ENCODE data around the gene MECP2. TPM values are rescaled to one million over a fixed set of nuclear protein-coding genes. Genes with fewer than 3 reads are reported as not detected.
"Not testable (repeated sequence)": the region's sequence is repeated elsewhere in the genome, so short reads cannot be mapped to it uniquely, and the experiment has no call there.

Gene MECP2
- total RNA-seq: 10 to 100 TPM; 36.8 to 71.2 (median 47.1) TPM

GRCh38 chrX:154097589-154098541 lies at the start of gene MECP2:
MECP2 (minus strand) TSS chrX:154097717.
- TF ChIP-seq, protein P1, sequence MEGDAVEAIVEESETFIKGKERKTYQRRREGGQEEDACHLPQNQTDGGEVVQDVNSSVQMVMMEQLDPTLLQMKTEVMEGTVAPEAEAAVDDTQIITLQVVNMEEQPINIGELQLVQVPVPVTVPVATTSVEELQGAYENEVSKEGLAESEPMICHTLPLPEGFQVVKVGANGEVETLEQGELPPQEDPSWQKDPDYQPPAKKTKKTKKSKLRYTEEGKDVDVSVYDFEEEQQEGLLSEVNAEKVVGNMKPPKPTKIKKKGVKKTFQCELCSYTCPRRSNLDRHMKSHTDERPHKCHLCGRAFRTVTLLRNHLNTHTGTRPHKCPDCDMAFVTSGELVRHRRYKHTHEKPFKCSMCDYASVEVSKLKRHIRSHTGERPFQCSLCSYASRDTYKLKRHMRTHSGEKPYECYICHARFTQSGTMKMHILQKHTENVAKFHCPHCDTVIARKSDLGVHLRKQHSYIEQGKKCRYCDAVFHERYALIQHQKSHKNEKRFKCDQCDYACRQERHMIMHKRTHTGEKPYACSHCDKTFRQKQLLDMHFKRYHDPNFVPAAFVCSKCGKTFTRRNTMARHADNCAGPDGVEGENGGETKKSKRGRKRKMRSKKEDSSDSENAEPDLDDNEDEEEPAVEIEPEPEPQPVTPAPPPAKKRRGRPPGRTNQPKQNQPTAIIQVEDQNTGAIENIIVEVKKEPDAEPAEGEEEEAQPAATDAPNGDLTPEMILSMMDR (IDR thresholded peaks at IDR 0.05; ENCODE audit: low read depth): no peak

DNA sequence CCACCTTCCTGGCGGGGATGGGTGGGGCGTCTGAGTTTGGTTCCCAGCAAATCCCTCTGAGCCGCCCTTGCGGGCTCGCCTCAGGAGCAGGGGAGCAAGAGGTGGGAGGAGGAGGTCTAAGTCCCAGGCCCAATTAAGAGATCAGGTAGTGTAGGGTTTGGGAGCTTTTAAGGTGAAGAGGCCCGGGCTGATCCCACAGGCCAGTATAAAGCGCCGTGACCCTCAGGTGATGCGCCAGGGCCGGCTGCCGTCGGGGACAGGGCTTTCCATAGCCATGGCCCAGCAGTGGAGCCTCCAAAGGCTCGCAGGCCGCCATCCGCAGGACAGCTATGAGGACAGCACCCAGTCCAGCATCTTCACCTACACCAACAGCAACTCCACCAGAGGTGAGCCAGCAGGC lies 46.5 kb upstream of the MECP2 start, which contains the start of gene OPN1LW:
Gene OPN1LW (plus strand): TSS at position 234 of the 400 bp plus-strand sequence. CDS start 41 bp downstream, at position 275.
- TF ChIP-seq, protein P1 (IDR thresholded peaks at IDR 0.05; ENCODE audit: low read depth): not testable (repeated sequence)

- TF ChIP-seq, protein P1 (IDR thresholded peaks at IDR 0.05; ENCODE audit: low read depth): no peak
Measured at GRCh38 chrX:154142950-154143745, 45.6 kb upstream of the MECP2 start.

GRCh38 chrX:154142386-154142785 lies 44.9 kb upstream of the MECP2 start:
- TF ChIP-seq, protein P1 (IDR thresholded peaks at IDR 0.05; ENCODE audit: low read depth): no peak

- TF ChIP-seq, protein P1 (IDR thresholded peaks at IDR 0.05; ENCODE audit: low read depth): no peak
Measured at GRCh38 chrX:154140742-154141141, 43.2 kb upstream of the MECP2 start.

- TF ChIP-seq, protein P1 (IDR thresholded peaks at IDR 0.05; ENCODE audit: low read depth): no peak
Measured at GRCh38 chrX:154140206-154140605, 42.7 kb upstream of the MECP2 start.

GRCh38 chrX:154138857-154139256 lies 41.3 kb upstream of the MECP2 start:
- TF ChIP-seq, protein P1 (IDR thresholded peaks at IDR 0.05; ENCODE audit: low read depth): no peak
